ENCODE results near the gene GIPC3.
"Not testable (repeated sequence)": the region's sequence is repeated elsewhere in the genome, so short reads cannot be mapped to it uniquely, and the experiment has no call there.

Gene GIPC3

DNA sequence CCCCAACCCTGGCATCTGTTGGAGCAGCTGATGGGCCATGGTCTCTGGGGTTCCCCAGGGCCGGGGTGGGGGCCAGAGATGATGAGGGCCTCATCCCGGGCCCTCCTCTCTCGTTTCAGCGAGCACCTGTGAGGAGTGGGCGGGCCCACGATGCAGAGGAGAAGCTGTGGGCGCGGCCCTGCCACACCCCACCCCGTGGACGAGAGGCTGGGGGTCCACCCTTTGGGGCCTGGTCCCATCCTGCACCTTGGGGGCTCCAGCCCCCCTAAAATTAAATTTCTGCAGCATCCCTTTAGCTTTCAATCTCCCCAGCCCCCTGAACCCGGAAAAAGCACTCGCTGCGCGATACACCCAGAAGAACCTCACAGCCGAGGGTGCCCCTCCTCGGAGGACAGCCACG is 6.9 kb upstream of the GIPC3 start:
- POLR2A ChIA-PET, result interaction anchor here (0.6 kb wide), 1 partner anchor 406 kb away, joined by 3 read pairs; no protein-coding TSS in a partner anchor
- no peak overlapping the region for H3K4me3 ChIP-seq (ENCODE audit: low read depth, low read length)
- CTCF ChIA-PET, result interaction anchor here (1.9 to 2.0 kb wide), 2 partner anchors 21 to 562 kb away, joined by 4 to 5 read pairs; partner anchors contain the start of gene MFSD12
- TF ChIP-seq, protein P1, sequence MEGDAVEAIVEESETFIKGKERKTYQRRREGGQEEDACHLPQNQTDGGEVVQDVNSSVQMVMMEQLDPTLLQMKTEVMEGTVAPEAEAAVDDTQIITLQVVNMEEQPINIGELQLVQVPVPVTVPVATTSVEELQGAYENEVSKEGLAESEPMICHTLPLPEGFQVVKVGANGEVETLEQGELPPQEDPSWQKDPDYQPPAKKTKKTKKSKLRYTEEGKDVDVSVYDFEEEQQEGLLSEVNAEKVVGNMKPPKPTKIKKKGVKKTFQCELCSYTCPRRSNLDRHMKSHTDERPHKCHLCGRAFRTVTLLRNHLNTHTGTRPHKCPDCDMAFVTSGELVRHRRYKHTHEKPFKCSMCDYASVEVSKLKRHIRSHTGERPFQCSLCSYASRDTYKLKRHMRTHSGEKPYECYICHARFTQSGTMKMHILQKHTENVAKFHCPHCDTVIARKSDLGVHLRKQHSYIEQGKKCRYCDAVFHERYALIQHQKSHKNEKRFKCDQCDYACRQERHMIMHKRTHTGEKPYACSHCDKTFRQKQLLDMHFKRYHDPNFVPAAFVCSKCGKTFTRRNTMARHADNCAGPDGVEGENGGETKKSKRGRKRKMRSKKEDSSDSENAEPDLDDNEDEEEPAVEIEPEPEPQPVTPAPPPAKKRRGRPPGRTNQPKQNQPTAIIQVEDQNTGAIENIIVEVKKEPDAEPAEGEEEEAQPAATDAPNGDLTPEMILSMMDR (IDR thresholded peaks at IDR 0.05; ENCODE audit: insufficient read depth, low read length, missing control alignments), result no peak
- DNase-seq (ENCODE audit: low read depth, low spot score), result no peak

DNA sequence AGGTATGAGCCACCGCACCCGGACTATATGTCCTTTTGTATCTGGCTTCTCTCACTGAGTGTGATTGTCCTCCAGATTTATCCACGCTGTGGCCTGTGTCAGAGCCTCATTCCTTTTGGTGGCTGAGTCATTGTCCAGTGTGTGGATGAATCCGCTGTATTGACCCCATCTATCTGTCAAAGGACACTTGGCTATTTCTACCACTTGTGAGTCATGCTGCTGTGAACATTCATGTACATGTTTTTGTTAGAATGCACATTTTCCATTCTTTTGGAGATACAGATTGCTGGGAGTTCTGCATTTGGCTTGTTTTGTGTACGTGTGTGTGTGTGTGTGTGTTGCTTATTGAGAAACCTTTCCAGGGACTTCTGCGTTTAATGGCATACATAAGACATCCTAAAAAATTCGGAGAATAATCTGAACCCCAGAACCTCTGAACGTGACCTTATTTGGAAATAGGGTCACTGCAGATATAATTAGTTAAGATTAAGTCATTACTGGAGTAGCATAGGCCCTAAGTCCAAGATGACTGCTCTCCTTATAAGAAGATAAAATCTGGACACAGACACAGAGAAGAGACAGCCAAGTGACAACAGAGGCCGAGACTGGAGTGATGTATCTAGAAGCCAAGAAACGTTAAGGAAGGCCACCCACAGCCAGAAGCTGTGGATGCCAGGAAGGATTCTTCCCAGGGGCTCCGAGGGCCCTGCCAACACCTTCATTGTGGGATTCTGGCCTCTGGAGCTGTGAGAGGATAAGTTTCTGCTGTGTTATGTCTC is 4.9 kb upstream of the GIPC3 start:
- H3K4me3 ChIP-seq (ENCODE audit: low read depth, low read length), result no peak overlapping the region
- DNase-seq (ENCODE audit: low read depth, low spot score), result peak; percentile 84
- TF ChIP-seq, protein P1 (IDR thresholded peaks at IDR 0.05; ENCODE audit: insufficient read depth, low read length, missing control alignments), result no peak
- CTCF ChIA-PET, result no interaction called here
- POLR2A ChIA-PET, result interaction anchor here (1.4 kb wide), 1 partner anchor 79 kb away, joined by 3 read pairs; no protein-coding TSS in a partner anchor

DNA sequence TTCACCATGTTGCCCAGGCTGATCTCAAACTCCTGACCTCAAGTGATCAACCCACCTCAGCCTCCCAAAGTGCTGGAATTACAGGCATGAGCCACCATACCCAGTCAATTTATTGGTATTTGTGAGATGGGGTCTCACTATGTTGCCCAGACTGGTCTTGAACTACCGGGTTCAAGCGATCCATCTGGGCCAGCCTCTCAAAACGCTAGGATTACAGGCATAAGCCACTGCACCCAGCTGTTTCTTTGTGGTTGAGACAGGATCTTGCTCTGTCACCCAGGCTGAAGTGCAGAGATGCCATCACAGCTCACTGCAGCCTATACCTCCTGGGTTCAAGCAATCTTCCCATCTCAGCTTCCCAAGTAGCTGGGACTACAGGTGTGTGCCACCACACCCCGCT is 3.5 kb upstream of the GIPC3 start:
- H3K4me3 ChIP-seq (ENCODE audit: low read depth, low read length); DNase-seq (ENCODE audit: low read depth, low spot score): not testable (repeated sequence)
- ChIA-PET CTCF (interaction anchor here (1.0 kb wide), 1 partner anchor 9 kb away, joined by 3 read pairs; no protein-coding TSS in a partner anchor), POLR2A (interaction anchor here (1.4 kb wide), 1 partner anchor 81 kb away, joined by 3 read pairs; no protein-coding TSS in a partner anchor)

DNA sequence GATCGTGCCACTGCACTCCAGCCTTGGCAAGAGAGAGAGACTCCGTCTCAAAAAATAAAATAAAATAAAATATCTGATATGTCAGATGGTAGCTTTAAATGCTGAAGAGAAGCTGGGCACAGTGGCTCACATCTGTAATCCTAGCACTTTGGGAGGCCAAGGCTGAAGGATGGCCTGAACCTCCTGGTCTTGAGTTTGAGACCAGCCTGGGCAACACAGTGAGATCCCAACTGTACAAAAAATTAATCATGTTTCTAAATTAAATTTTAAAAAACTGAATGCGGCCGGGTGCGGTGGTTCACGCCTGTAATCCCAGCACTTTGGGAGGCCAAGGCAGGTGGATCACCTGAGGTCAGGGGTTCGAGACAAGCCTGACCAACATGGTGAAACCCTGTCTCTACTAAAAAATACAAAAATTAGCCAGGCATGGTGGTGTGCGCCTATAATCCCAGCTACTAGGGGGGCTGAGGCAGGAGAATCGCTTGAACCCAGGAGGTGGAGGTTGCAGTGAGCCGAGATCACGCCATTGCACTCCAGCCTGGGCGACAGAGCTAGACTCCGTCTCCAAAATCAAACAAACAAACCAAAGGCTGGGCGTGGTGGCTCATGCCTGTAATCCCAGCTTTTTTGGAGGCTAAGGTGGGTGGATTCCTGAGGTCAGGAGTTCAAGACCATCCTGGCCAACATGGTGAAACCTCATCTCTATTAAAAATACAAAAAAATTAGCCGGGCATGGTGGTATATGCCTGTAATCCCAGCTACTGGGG is 1.1 kb upstream of the GIPC3 start:
- CTCF ChIA-PET, result interaction anchor here (1.3 to 3.1 kb wide), 4 partner anchors 12 to 39 kb away, joined by 3 to 12 read pairs (median 4); no protein-coding TSS in a partner anchor
- POLR2A ChIA-PET; H3K4me3 ChIP-seq (ENCODE audit: low read depth, low read length); DNase-seq (ENCODE audit: low read depth, low spot score): not testable (repeated sequence)

DNA sequence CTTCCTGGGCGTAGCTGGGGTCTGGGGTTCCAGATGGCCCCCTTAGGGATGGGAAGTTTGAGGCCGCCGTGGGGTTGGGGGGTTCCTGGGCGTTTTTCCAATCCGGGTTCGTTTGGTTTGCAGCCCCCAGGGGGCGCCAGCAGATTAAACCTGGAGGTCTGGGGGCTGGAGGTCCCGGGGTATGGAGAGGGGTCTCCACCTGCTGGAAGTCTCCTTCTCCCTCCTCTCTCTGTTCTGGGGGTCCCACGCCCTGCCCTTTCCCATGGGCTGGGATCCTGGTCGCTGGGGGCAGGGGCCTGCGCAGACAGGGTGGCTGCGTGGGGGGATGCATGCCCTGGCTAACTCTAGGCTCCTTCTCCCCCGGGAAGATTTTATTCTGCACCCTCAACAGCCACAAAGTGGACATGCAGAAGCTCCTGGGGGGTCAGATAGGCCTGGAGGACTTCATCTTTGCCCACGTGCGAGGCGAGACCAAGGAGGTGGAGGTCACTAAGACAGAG is 899 bp downstream of the GIPC3 start:
- CTCF ChIA-PET, result interaction anchor here (1.0 to 3.1 kb wide), 9 partner anchors 10 to 40 kb away, joined by 3 to 12 read pairs (median 5); partner anchors contain the start of gene TBXA2R
- TF ChIP-seq, protein P1 (IDR thresholded peaks at IDR 0.05; ENCODE audit: insufficient read depth, low read length, missing control alignments), result peak; percentile 27
- no peak for DNase-seq (ENCODE audit: low read depth, low spot score)
- H3K4me3 ChIP-seq (ENCODE audit: low read depth, low read length), result peak overlapping the region; percentile 36
- POLR2A ChIA-PET, result no interaction called here

DNA sequence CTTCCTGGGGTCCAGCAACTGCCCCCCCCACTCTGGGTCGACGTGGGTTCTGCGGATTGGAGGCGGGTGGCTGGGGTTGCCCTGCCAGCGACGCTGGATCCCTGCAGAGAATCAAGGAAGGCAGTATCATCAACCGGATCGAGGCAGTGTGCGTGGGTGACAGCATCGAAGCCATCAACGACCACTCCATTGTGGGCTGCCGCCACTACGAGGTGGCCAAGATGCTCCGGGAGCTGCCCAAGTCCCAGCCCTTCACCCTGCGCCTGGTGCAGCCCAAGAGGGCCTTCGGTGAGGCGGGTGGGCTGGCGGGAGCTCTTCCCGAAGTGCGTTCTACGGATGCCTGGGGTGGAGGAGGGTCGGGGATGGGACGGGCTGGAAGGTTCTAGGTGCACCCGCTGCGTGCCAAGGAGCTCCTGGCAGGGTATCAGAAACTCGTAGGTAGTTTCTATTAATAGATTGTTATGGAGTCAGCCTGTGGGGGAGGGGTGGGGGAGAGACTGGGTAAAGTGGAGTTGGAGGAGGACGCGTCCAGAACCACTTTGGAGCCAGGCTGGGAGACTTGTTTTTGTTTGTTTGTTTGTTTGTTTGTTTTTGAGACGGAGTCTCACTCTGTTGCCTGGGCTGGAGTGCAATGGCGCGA is 1.5 kb downstream of the GIPC3 start:
- no peak overlapping the region for H3K4me3 ChIP-seq (ENCODE audit: low read depth, low read length)
- ChIA-PET CTCF (interaction anchor here (1.5 to 3.1 kb wide), 5 partner anchors 9 to 39 kb away, joined by 3 to 12 read pairs (median 7); partner anchors contain the start of gene TBXA2R), POLR2A (no interaction called here)
- TF ChIP-seq, protein P1 (IDR thresholded peaks at IDR 0.05; ENCODE audit: insufficient read depth, low read length, missing control alignments), result no peak
- no peak for DNase-seq (ENCODE audit: low read depth, low spot score)

All from AG04449 (cell line).